KMS-11 (cell line): ENCODE results near the gene CCDC177.

Experiments
- H2AFZ ChIP-seq: fragments of 200-600 bp; sonication (generic); 2 replicates; pipeline ENCODE4 v1.6.1; 2016; ENCODE audit warnings: antibody characterized with exemption, mixed run types, low read depth
- H3K27ac ChIP-seq: fragments of 200-600 bp; sonication (generic); 2 replicates; pipeline ENCODE4 v1.6.1; 2016; ENCODE audit warnings: mild to moderate bottlenecking, mixed run types
- H3K27me3 ChIP-seq: fragments of 200-600 bp; sonication (generic); 2 replicates; pipeline ENCODE4 v1.6.1; 2017; ENCODE audit warnings: mild to moderate bottlenecking, low read depth, mixed run types, moderate library complexity; ENCODE audit not compliant: insufficient read depth
- H3K36me3 ChIP-seq: fragments of 200-600 bp; sonication (generic); 2 replicates; pipeline ENCODE4 v1.6.1; 2017; ENCODE audit warnings: mild to moderate bottlenecking, mixed run types; ENCODE audit not compliant: insufficient read depth
- H3K4me1 ChIP-seq: fragments of 200-600 bp; sonication (generic); 2 replicates; pipeline ENCODE4 v1.6.1; 2016; ENCODE audit warnings: mild to moderate bottlenecking, low read depth, mixed run types; ENCODE audit not compliant: poor library complexity, severe bottlenecking
- H3K4me2 ChIP-seq: fragments of 200-600 bp; sonication (generic); 2 replicates; pipeline ENCODE4 v1.7.0; 2016; ENCODE audit warnings: mild to moderate bottlenecking, mixed run types
- H3K4me3 ChIP-seq: fragments of 200-600 bp; sonication (generic); IDR thresholded peaks from 2 replicates; pipeline ENCODE4 v1.6.1; 2017; ENCODE audit warnings: low read depth, low read length, mixed read lengths; ENCODE audit not compliant: insufficient read depth
- H3K79me2 ChIP-seq: fragments of 200-600 bp; sonication (generic); 2 replicates; pipeline ENCODE4 v1.6.1; 2016; ENCODE audit warnings: low read depth, mixed run types; ENCODE audit not compliant: insufficient read depth
- H3K9ac ChIP-seq: fragments of 200-600 bp; sonication (generic); 2 replicates; pipeline ENCODE4 v1.6.1; 2016; ENCODE audit warnings: mild to moderate bottlenecking, mixed run types
- H4K20me1 ChIP-seq: fragments of 200-600 bp; sonication (generic); 2 replicates; pipeline ENCODE4 v1.6.1; 2016; ENCODE audit warnings: mild to moderate bottlenecking, mixed run types; ENCODE audit not compliant: insufficient read depth
- TF ChIP-seq, protein P1 (sequence below): fragments of 200-600 bp; sonication (generic); conservative IDR thresholded peaks from 2 replicates; pipeline ENCODE4 v1.6.1; 2017; ENCODE audit warnings: low read depth, mild to moderate bottlenecking, antibody characterized with exemption, low read length, moderate library complexity, mixed read lengths

Gene CCDC177

DNA sequence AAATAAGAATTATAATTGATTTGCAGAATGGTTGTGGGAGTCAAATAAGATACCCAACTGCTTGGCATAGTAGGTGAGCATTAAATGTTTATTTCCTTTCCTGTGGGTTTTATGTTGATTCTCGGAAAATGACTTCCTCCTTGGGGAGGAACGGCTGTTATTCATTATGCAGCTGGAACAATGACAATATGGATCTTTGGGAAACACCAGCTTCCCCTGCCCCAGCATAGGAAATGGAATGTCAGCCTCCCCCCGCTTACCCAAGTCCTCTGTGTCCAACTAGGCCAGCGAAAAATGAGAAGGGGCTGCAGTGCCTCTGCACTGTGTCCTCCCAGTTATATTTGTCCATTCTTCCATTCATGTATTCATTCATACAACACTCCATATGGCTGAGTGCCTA is 11.7 kb upstream of the CCDC177 start:
- H3K9ac ChIP-seq, result no peak overlapping the region
- H3K79me2 ChIP-seq, result no peaks in the 10 kb centered on the region
- H3K36me3 ChIP-seq, result no peaks in the 10 kb centered on the region
- no peak overlapping the region for H3K27ac ChIP-seq
- H2AFZ ChIP-seq, result no peak overlapping the region
- H3K4me2 ChIP-seq, result no peak overlapping the region
- no peak overlapping the region for H3K4me3 ChIP-seq
- no peaks in the 10 kb centered on the region for H4K20me1 ChIP-seq
- H3K27me3 ChIP-seq, result no peaks in the 10 kb centered on the region
- TF ChIP-seq, protein P1, sequence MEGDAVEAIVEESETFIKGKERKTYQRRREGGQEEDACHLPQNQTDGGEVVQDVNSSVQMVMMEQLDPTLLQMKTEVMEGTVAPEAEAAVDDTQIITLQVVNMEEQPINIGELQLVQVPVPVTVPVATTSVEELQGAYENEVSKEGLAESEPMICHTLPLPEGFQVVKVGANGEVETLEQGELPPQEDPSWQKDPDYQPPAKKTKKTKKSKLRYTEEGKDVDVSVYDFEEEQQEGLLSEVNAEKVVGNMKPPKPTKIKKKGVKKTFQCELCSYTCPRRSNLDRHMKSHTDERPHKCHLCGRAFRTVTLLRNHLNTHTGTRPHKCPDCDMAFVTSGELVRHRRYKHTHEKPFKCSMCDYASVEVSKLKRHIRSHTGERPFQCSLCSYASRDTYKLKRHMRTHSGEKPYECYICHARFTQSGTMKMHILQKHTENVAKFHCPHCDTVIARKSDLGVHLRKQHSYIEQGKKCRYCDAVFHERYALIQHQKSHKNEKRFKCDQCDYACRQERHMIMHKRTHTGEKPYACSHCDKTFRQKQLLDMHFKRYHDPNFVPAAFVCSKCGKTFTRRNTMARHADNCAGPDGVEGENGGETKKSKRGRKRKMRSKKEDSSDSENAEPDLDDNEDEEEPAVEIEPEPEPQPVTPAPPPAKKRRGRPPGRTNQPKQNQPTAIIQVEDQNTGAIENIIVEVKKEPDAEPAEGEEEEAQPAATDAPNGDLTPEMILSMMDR, result no peak
- H3K4me1 ChIP-seq, result no peaks in the 10 kb centered on the region

DNA sequence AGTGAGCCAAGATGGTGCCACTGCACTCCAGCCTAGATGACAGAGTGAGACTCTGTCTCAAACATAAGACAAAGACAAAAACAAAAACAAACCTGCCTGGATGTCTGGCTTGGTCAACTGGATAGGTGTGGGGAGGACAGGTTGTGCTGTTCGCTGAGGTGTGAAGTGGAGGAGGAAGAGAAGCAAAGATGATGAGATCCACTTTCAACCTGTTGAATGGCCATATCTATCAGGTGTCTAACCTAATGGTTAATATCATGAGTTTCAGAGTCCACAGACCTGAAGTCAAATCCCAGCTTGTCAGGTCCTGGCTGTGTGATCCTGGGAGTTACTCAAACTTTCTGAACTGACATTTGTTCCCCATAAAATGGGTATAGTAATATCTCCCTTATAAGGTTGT is 9.7 kb upstream of the CCDC177 start:
- Histone ChIP-seq H3K4me1 (no peaks in the 10 kb centered on the region), H3K79me2 (no peaks in the 10 kb centered on the region), H3K4me3 (no peak overlapping the region), H3K27me3 (no peaks in the 10 kb centered on the region), H2AFZ (no peak overlapping the region), H3K36me3 (no peaks in the 10 kb centered on the region), H4K20me1 (no peaks in the 10 kb centered on the region), H3K9ac (no peak overlapping the region), H3K4me2 (no peak overlapping the region), H3K27ac (no peak overlapping the region)
- TF ChIP-seq, protein P1, result no peak

GRCh38 chr14:69582829-69583228 is 8.2 kb upstream of the CCDC177 start:
- Histone ChIP-seq H3K79me2 (no peaks in the 10 kb centered on the region), H3K36me3 (no peaks in the 10 kb centered on the region), H3K27me3 (no peaks in the 10 kb centered on the region), H4K20me1 (no peaks in the 10 kb centered on the region), H2AFZ (no peak overlapping the region), H3K9ac (no peak overlapping the region), H3K4me1 (no peaks in the 10 kb centered on the region), H3K4me3 (no peak overlapping the region), H3K4me2 (no peak overlapping the region), H3K27ac (no peak overlapping the region)
- TF ChIP-seq, protein P1, result no peak

DNA sequence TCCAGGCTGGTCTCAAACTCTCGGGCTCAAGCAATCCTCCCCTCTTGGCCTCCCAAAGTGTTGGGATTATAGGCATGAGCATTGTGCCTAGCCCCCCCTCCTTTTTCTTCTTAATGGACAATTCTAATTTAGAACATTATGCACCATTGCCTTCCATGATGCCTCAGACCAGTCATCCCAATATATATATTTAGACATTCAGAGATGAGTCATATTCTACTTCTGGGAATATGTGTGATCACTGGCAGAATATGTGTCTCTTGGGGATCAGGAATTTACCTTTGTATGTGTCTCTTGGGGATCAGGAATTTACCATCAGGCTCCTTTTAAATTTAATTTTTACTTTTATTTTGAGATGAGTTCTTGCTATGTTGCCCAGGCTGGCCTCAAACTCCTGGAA is 7.5 kb upstream of the CCDC177 start:
- no peak overlapping the region for H3K4me2 ChIP-seq

More for the DNA sequence above, 7.5 kb upstream of the CCDC177 start:
- H3K9ac ChIP-seq, result no peak overlapping the region
- TF ChIP-seq, protein P1, result no peak
- no peaks in the 10 kb centered on the region for H3K4me1 ChIP-seq
- H3K27me3 ChIP-seq, result no peaks in the 10 kb centered on the region
- no peak overlapping the region for H2AFZ ChIP-seq
- no peaks in the 10 kb centered on the region for H3K36me3 ChIP-seq
- H3K79me2 ChIP-seq, result no peaks in the 10 kb centered on the region
- H3K27ac ChIP-seq, result no peak overlapping the region
- no peak overlapping the region for H3K4me3 ChIP-seq
- H4K20me1 ChIP-seq, result no peaks in the 10 kb centered on the region
